ENCODE results near the gene TRPM2. TPM values are rescaled to one million over a fixed set of nuclear protein-coding genes. Genes with fewer than 3 reads are reported as not detected.

The TRPM2 gene
- total and polyA plus RNA-seq, 2 donors (not counting 3 experiments of a cell fraction or from before 2014, with no cell fraction given): not detected

GRCh38 chr21:44382536-44382935, 29.1 kb downstream of the TRPM2 start:
- no TSS peak for BruUV-seq (replicated peaks)

More at GRCh38 chr21:44382536-44382935, 29.1 kb downstream of the TRPM2 start:
- DNase-seq (ENCODE audit: low read depth, low spot score) (no peak), FAIRE-seq (no peak)
- Histone ChIP-seq H3K79me2 (ENCODE audit: control insufficient read depth, insufficient read depth, low read length) (no peaks in the 10 kb centered on the region), H3K36me3 (ENCODE audit: control insufficient read depth in 2 of 2, extremely low read depth in 1 of 2, insufficient read depth in 2 of 2, low read length in 2 of 2) (no peaks in the 10 kb centered on the region), H2AFZ (ENCODE audit: low read depth, low read length) (no peak overlapping the region), H3K9ac (replicated peaks; ENCODE audit: extremely low read depth, insufficient read depth, low read length) (no peak overlapping the region), H3K4me1 (ENCODE audit: control insufficient read depth, extremely low read depth, insufficient read depth, low read length) (no peaks in the 10 kb centered on the region), H3K4me2 (ENCODE audit: insufficient read depth, low read length) (no peak overlapping the region), H3K9me3 (replicated peaks; ENCODE audit: control insufficient read depth, insufficient read depth, low read length) (no peaks in the 10 kb centered on the region), H3K4me3 (replicated peaks in 1 of 3; ENCODE audit: insufficient read depth in 1 of 3, low read depth in 1 of 3, low read length in 3 of 3) (no peak overlapping the region), H3K27me3 (ENCODE audit: control insufficient read depth in 2 of 2, insufficient read depth in 2 of 2, low read length in 2 of 2) (no peaks in the 10 kb centered on the region), H3K27ac (ENCODE audit: insufficient read depth, low read depth, low read length) (no peak overlapping the region), H4K20me1 (replicated peaks; ENCODE audit: control insufficient read depth, extremely low read depth, insufficient read depth, low read length) (no peaks in the 10 kb centered on the region), H3K9me1 (replicated peaks; ENCODE audit: control insufficient read depth, extremely low read depth, insufficient read depth, low read length) (no peaks in the 10 kb centered on the region)
- CTCF ChIA-PET: no interaction called here
- TF ChIP-seq JUN (IDR thresholded peaks at IDR 0.05; ENCODE audit: borderline replicate concordance, insufficient read depth, insufficient read length, low read depth): no peak
- TF ChIP-seq MAX (IDR thresholded peaks at IDR 0.05; ENCODE audit: insufficient read depth, insufficient read length): no peak
- no peak for TF ChIP-seq EZH2 (IDR thresholded peaks at IDR 0.05; ENCODE audit: borderline replicate concordance, low read depth, low read length, severe bottlenecking)
- TF ChIP-seq FOS (IDR thresholded peaks at IDR 0.05; ENCODE audit: borderline replicate concordance, insufficient read depth, low read length): no peak
- no peak for TF ChIP-seq CTCF (IDR thresholded peaks at IDR 0.05; ENCODE audit: extremely low read depth in 1 of 2, insufficient read depth in 1 of 2, low read depth in 1 of 2, low read length in 2 of 2)
- no peak for TF ChIP-seq POLR2A (IDR thresholded peaks at IDR 0.05; ENCODE audit: low read depth, low read length)
- TF ChIP-seq POLR2AphosphoS5 (IDR thresholded peaks at IDR 0.05; ENCODE audit: insufficient read depth, low read depth, low read length): no peak
- intact Hi-C loops (cut with micrococcal nuclease) (no loop called here), dilution Hi-C loops (cut with MboI; ENCODE audit: extremely low pct_ligation_motif_present, low sequenced_read_pairs) (no loop called here)
- POLR2A ChIA-PET: no interaction called here

Data from endothelial cell of umbilical vein (primary cell).